Measurements from ENCODE around the gene NANOS3.

NANOS3 gene

GRCh38 chr19:13881692-13882418, 4.9 kb downstream of the NANOS3 start:
- in situ Hi-C loops (cut with HindIII; ENCODE audit: low pct_ligation_motif_present, low pct_unique_long_range_greater_than_20kb, low sequenced_read_pairs): no loop called here

GRCh38 chr19:13882419-13882795, 5.5 kb downstream of the NANOS3 start:
- no peak for DNase-seq
- in situ Hi-C loops (cut with HindIII; ENCODE audit: low pct_ligation_motif_present, low pct_unique_long_range_greater_than_20kb, low sequenced_read_pairs): no loop called here

More at GRCh38 chr19:13881692-13882418, 4.9 kb downstream of the NANOS3 start:
- no peak for DNase-seq

GRCh38 chr19:13882836-13883235, 5.9 kb downstream of the NANOS3 start:
- in situ Hi-C loops (cut with HindIII; ENCODE audit: low pct_ligation_motif_present, low pct_unique_long_range_greater_than_20kb, low sequenced_read_pairs): no loop called here
- no peak for DNase-seq

GRCh38 chr19:13883516-13884064, 6.7 kb downstream of the NANOS3 start:
- no peak for DNase-seq
- in situ Hi-C loops (cut with HindIII; ENCODE audit: low pct_ligation_motif_present, low pct_unique_long_range_greater_than_20kb, low sequenced_read_pairs): no loop called here

GRCh38 chr19:13884726-13885591, 8.0 kb downstream of the NANOS3 start:
- in situ Hi-C loops (cut with HindIII; ENCODE audit: low pct_ligation_motif_present, low pct_unique_long_range_greater_than_20kb, low sequenced_read_pairs): no loop called here
- DNase-seq: no peak

- in situ Hi-C loops (cut with HindIII; ENCODE audit: low pct_ligation_motif_present, low pct_unique_long_range_greater_than_20kb, low sequenced_read_pairs): no loop called here
- no peak for DNase-seq
Observed at GRCh38 chr19:13885826-13886365, 9.0 kb downstream of the NANOS3 start.

- DNase-seq: no peak
- in situ Hi-C loops (cut with HindIII; ENCODE audit: low pct_ligation_motif_present, low pct_unique_long_range_greater_than_20kb, low sequenced_read_pairs): no loop called here
Observed at GRCh38 chr19:13887018-13887436, 10.1 kb downstream of the NANOS3 start.

GRCh38 chr19:13887517-13887916, 10.6 kb downstream of the NANOS3 start:
- in situ Hi-C loops (cut with HindIII; ENCODE audit: low pct_ligation_motif_present, low pct_unique_long_range_greater_than_20kb, low sequenced_read_pairs): no loop called here
- no peak for DNase-seq

- no peak for DNase-seq
- in situ Hi-C loops (cut with HindIII; ENCODE audit: low pct_ligation_motif_present, low pct_unique_long_range_greater_than_20kb, low sequenced_read_pairs): no loop called here
Observed at GRCh38 chr19:13888281-13888680, 11.3 kb downstream of the NANOS3 start.

GRCh38 chr19:13890136-13890535, 13.2 kb downstream of the NANOS3 start:
- in situ Hi-C loops (cut with HindIII; ENCODE audit: low pct_ligation_motif_present, low pct_unique_long_range_greater_than_20kb, low sequenced_read_pairs): no loop called here
- no peak for DNase-seq

- in situ Hi-C loops (cut with HindIII; ENCODE audit: low pct_ligation_motif_present, low pct_unique_long_range_greater_than_20kb, low sequenced_read_pairs): no loop called here
- DNase-seq: no peak
Observed at GRCh38 chr19:13892870-13893269, 15.9 kb downstream of the NANOS3 start.

- in situ Hi-C loops (cut with HindIII; ENCODE audit: low pct_ligation_motif_present, low pct_unique_long_range_greater_than_20kb, low sequenced_read_pairs): no loop called here
- no peak for DNase-seq
Observed at GRCh38 chr19:13894552-13894951, 17.6 kb downstream of the NANOS3 start.

- no peak for DNase-seq
- in situ Hi-C loops (cut with HindIII; ENCODE audit: low pct_ligation_motif_present, low pct_unique_long_range_greater_than_20kb, low sequenced_read_pairs): no loop called here
Observed at GRCh38 chr19:13896227-13896626, 19.3 kb downstream of the NANOS3 start.

- DNase-seq: no peak
- in situ Hi-C loops (cut with HindIII; ENCODE audit: low pct_ligation_motif_present, low pct_unique_long_range_greater_than_20kb, low sequenced_read_pairs): no loop called here
Observed at GRCh38 chr19:13899393-13899792, 22.5 kb downstream of the NANOS3 start.

GRCh38 chr19:13899912-13900584, 23.1 kb downstream of the NANOS3 start:
- in situ Hi-C loops (cut with HindIII; ENCODE audit: low pct_ligation_motif_present, low pct_unique_long_range_greater_than_20kb, low sequenced_read_pairs): no loop called here
- no peak for DNase-seq

- in situ Hi-C loops (cut with HindIII; ENCODE audit: low pct_ligation_motif_present, low pct_unique_long_range_greater_than_20kb, low sequenced_read_pairs): no loop called here
- no peak for DNase-seq
Observed at GRCh38 chr19:13902993-13903555, 26.1 kb downstream of the NANOS3 start.

GRCh38 chr19:13905634-13906520, 28.9 kb downstream of the NANOS3 start, which contains the start of the genes BRME1 and CC2D1A:
Gene BRME1 (minus strand): TSS chr19:13906117. CDS start chr19:13904892, 1,225 bp downstream.
Gene CC2D1A (plus strand): TSS chr19:13906201. CDS start chr19:13906442, 241 bp downstream.
- in situ Hi-C loops (cut with HindIII; ENCODE audit: low pct_ligation_motif_present, low pct_unique_long_range_greater_than_20kb, low sequenced_read_pairs): no loop called here
- peak; percentile 87 for DNase-seq

Data from ACHN (cell line).